Suprapubic skin (tissue), 3 donors: Measurements from ENCODE around the gene CYP2J2.

ENCODE experiments used
- CTCF ChIP-seq, 2 donors: fragments of 200-600 bp in 1 of 2; fragments of 450-650 bp in 1 of 2; sonication (generic) in 1 of 2; IDR thresholded peaks; one replicate each; pipeline ENCODE4 v1.5.1; 2016 to 2019; ENCODE audit warnings: antibody characterized with exemption in 2 of 2, mild to moderate bottlenecking in 1 of 2, moderate library complexity in 1 of 2
- EP300 ChIP-seq: sonication (generic); formaldehyde crosslinking; IDR thresholded peaks from one replicate; pipeline ENCODE4 v1.6.1; 2017; ENCODE audit warnings: antibody characterized with exemption
- POLR2A ChIP-seq, 2 donors: fragments of 450-650 bp; IDR thresholded peaks; one replicate each; pipeline ENCODE4 v1.6.1; 2017; ENCODE audit warnings: antibody characterized with exemption in 2 of 2, mild to moderate bottlenecking in 2 of 2, moderate library complexity in 2 of 2

- TF ChIP-seq CTCF (IDR thresholded peaks at IDR 0.05): no peak
- no peak for TF ChIP-seq POLR2A (IDR thresholded peaks at IDR 0.05)
- TF ChIP-seq EP300: no peak
Measured at GRCh38 chr1:59885160-59885832, 41.3 kb downstream of the CYP2J2 start.
